ENCODE measurements around the gene FILIP1.

DNA sequence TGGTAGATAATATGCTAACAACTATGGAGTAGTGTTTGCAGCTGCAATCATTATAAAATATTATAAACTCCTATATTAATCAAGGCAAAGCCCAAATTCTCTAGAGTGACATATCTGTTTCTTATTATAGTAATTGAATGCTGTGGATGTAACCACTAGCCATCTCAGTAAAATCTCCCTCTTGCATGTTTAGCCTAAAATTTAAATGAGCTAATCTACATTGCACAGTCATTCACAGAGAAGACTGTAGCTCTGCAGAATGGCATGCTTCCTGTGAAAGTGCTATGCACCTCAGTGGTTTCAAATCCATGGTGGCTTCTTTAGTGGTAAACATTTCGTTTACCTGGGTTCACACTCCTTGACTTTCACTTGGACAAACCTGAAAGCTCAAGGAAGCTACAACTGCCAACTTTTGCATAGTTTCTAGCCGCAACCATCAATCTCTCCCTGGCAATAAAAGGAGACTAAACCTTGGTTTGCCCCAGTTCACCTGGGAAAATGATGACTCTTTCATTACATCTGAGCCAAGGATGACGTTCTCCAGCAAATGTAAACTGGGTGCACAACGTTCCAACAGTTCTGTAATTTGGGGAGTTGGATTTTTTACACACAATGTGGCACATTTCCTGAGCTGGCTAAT, 47.2 kb downstream of the FILIP1 start:
- TF ChIP-seq, protein P1, sequence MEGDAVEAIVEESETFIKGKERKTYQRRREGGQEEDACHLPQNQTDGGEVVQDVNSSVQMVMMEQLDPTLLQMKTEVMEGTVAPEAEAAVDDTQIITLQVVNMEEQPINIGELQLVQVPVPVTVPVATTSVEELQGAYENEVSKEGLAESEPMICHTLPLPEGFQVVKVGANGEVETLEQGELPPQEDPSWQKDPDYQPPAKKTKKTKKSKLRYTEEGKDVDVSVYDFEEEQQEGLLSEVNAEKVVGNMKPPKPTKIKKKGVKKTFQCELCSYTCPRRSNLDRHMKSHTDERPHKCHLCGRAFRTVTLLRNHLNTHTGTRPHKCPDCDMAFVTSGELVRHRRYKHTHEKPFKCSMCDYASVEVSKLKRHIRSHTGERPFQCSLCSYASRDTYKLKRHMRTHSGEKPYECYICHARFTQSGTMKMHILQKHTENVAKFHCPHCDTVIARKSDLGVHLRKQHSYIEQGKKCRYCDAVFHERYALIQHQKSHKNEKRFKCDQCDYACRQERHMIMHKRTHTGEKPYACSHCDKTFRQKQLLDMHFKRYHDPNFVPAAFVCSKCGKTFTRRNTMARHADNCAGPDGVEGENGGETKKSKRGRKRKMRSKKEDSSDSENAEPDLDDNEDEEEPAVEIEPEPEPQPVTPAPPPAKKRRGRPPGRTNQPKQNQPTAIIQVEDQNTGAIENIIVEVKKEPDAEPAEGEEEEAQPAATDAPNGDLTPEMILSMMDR (conservative IDR thresholded peaks at IDR 0.05; ENCODE audit: low read depth, low read length) = no peak
- no peak for TF ChIP-seq RFX5 (IDR thresholded peaks at IDR 0.05; ENCODE audit: low read depth, low read length)
- no peak for TF ChIP-seq RCOR1 (IDR thresholded peaks at IDR 0.05; ENCODE audit: insufficient replicate concordance, low read length)
- no peak for TF ChIP-seq POLR2A (IDR thresholded peaks at IDR 0.05; ENCODE audit: low read depth, low read length)
- no peak for TF ChIP-seq MXI1 (IDR thresholded peaks at IDR 0.05; ENCODE audit: borderline replicate concordance, low read depth, low read length)
- TF ChIP-seq RAD21 (IDR thresholded peaks at IDR 0.05; ENCODE audit: low read length) = no peak
- TF ChIP-seq CEBPB (IDR thresholded peaks at IDR 0.05; ENCODE audit: low read depth, low read length) = no peak
- TF ChIP-seq BHLHE40 (IDR thresholded peaks at IDR 0.05; ENCODE audit: low read depth, low read length) = no peak
- TF ChIP-seq MAFK (IDR thresholded peaks at IDR 0.05; ENCODE audit: low read depth, low read length) = no peak
- TF ChIP-seq, protein P2, sequence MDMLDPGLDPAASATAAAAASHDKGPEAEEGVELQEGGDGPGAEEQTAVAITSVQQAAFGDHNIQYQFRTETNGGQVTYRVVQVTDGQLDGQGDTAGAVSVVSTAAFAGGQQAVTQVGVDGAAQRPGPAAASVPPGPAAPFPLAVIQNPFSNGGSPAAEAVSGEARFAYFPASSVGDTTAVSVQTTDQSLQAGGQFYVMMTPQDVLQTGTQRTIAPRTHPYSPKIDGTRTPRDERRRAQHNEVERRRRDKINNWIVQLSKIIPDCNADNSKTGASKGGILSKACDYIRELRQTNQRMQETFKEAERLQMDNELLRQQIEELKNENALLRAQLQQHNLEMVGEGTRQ (IDR thresholded peaks at IDR 0.05; ENCODE audit: low read depth, low read length) = no peak
- no peak for TF ChIP-seq SMC3 (IDR thresholded peaks at IDR 0.05; ENCODE audit: low read depth, low read length)
- TF ChIP-seq FOS (IDR thresholded peaks at IDR 0.05; ENCODE audit: low read depth, low read length) = no peak
- no peak for TF ChIP-seq NFE2L2 (IDR thresholded peaks at IDR 0.05; ENCODE audit: low read depth, low read length)

Data from IMR-90 (cell line).